Natural killer cell (primary cell): ENCODE results near the gene TMIGD2. TPM values are rescaled to one million over a fixed set of nuclear protein-coding genes. Genes with fewer than 3 reads are reported as not detected.

ENCODE experiments used
- ATAC-seq, 3 donors: fragments of 150-1000 bp in 2 of 3; fragments of 200-7000 bp in 1 of 3; cut with Tn5 transposase; 1 replicate in 1 of 3; 2 replicates in 2 of 3; pipeline ENCODE4 v1.10.0; 2021; ENCODE audit warnings: mild to moderate bottlenecking in 2 of 3, moderate library complexity in 2 of 3
- DNase-seq, 2 donors: peaks; one replicate each; pipeline versions ENCODE4 v3.0.0 to v3.0.0-alpha.2; 2013 to 2021; ENCODE audit warnings: mixed read lengths in 1 of 2
- H3K27ac ChIP-seq: one replicate; pipeline ENCODE4 v1.5.1; 2013; ENCODE audit warnings: mild to moderate bottlenecking, low read length
- H3K27me3 ChIP-seq: one replicate; pipeline ENCODE4 v1.6.1; 2013; ENCODE audit warnings: low read length; ENCODE audit not compliant: control insufficient read depth, insufficient read depth
- H3K36me3 ChIP-seq: one replicate; pipeline ENCODE4 v1.6.1; 2013; ENCODE audit warnings: low read length; ENCODE audit not compliant: control insufficient read depth, insufficient read depth
- H3K4me1 ChIP-seq: one replicate; pipeline ENCODE4 v1.6.1; 2013; ENCODE audit warnings: low read length; ENCODE audit not compliant: control insufficient read depth, insufficient read depth
- H3K4me3 ChIP-seq: one replicate; pipeline ENCODE4 v1.5.1; 2013; ENCODE audit warnings: low read length
- H3K9me3 ChIP-seq: one replicate; pipeline ENCODE4 v1.6.1; 2013; ENCODE audit warnings: low read length; ENCODE audit not compliant: control insufficient read depth, insufficient read depth
- H3K27ac Mint-ChIP-seq, 2 donors: one replicate each; pipeline ENCODE4 v1.8.0; 2022; ENCODE audit warnings: mild to moderate bottlenecking in 2 of 2, mixed read lengths in 2 of 2, moderate library complexity in 1 of 2
- H3K27me3 Mint-ChIP-seq, 2 donors: one replicate each; pipeline ENCODE4 v1.8.0; 2022; ENCODE audit warnings: low read depth in 2 of 2, mixed read lengths in 2 of 2
- H3K36me3 Mint-ChIP-seq: one replicate; pipeline ENCODE4 v1.8.0; 2022; ENCODE audit warnings: mixed read lengths
- H3K4me1 Mint-ChIP-seq, 2 donors: one replicate each; pipeline ENCODE4 v1.8.0; 2022; ENCODE audit warnings: mixed read lengths in 2 of 2
- H3K4me3 Mint-ChIP-seq: one replicate; pipeline ENCODE4 v1.8.0; 2022; ENCODE audit warnings: mild to moderate bottlenecking, moderate library complexity, mixed read lengths
- H3K9me3 Mint-ChIP-seq, 2 donors: one replicate each; pipeline ENCODE4 v1.8.0; 2022; ENCODE audit warnings: mixed read lengths in 2 of 2
- CTCF ChIP-seq: fragments of 200-600 bp; IDR thresholded peaks from one replicate; pipeline ENCODE4 v1.8.0; 2022; ENCODE audit warnings: antibody characterized with exemption
- WGBS: methylation state at CpG from one replicate; pipeline ENCODE4 v1.1.7; 2013; ENCODE audit warnings: missing lambda C conversion rate; ENCODE audit not compliant: insufficient coverage; 5-methylcytosine and 5-hydroxymethylcytosine counted together
- intact Hi-C: fragments of 100-400 bp; cut with micrococcal nuclease; formaldehyde crosslinking; loops from one replicate; pipeline ENCODE4 v1.14.2; 2022
- total RNA-seq, 4 donors: library from RNA; stranded (reverse); fragments of 120-200 nt in 1 of 4; gene quantifications; one replicate each; pipeline versions ENCODE4 v1.2.3 to v1.2.4, GENCODE V29; 2013 to 2022

TMIGD2 gene
- total RNA-seq, 3 donors from 2014 or later (not counting 1 experiment from before 2014, with no cell fraction given): 33.8 to 45.3 (median 41.1) TPM

GRCh38 chr19:4324228-4324627, 22.0 kb upstream of the TMIGD2 start:
- H3K4me3 Mint-ChIP-seq: peak overlapping the region; percentile 21
- no peak for TF ChIP-seq CTCF
- Histone ChIP-seq H3K27ac (no peak overlapping the region), H3K4me3 (no peak overlapping the region), H3K36me3 (no peaks in the 10 kb centered on the region), H3K27me3 (no peaks in the 10 kb centered on the region), H3K4me1 (peaks cover 28% of the 10 kb centered on the region), H3K9me3 (no peaks in the 10 kb centered on the region)
- ATAC-seq (no peak), DNase-seq (no peak)
- no peaks in the 10 kb centered on the region for H3K36me3 Mint-ChIP-seq
- no peaks in the 10 kb centered on the region for H3K27me3 Mint-ChIP-seq
- 92% methylated on average over 10 of the region's 12 CpGs for WGBS
- H3K9me3 Mint-ChIP-seq: peaks cover 0 to 2% of the 10 kb centered on the region in 2 donors
- peaks cover 16 to 31% of the 10 kb centered on the region in 2 donors for H3K4me1 Mint-ChIP-seq
- H3K27ac Mint-ChIP-seq: no peak overlapping the region
- intact Hi-C loops: no loop called here

- no peaks in the 10 kb centered on the region for H3K36me3 ChIP-seq
- H3K9me3 ChIP-seq: no peaks in the 10 kb centered on the region
- intact Hi-C loops: no loop called here
- H3K4me1 Mint-ChIP-seq: peaks cover 15 to 26% of the 10 kb centered on the region in 2 donors
- no peak for TF ChIP-seq CTCF
- no peak for ATAC-seq
- H3K4me3 Mint-ChIP-seq: no peak overlapping the region
- DNase-seq: no peak
- whole genome bisulfite sequencing: 98% methylated on average over 9 of the region's 9 CpGs
- peaks cover 0 to 2% of the 10 kb centered on the region in 2 donors for H3K9me3 Mint-ChIP-seq
- no peak overlapping the region for H3K27ac Mint-ChIP-seq
- no peaks in the 10 kb centered on the region for H3K27me3 ChIP-seq
- H3K36me3 Mint-ChIP-seq: no peaks in the 10 kb centered on the region
- H3K4me3 ChIP-seq: no peak overlapping the region
- no peaks in the 10 kb centered on the region for H3K27me3 Mint-ChIP-seq
- H3K27ac ChIP-seq: no peak overlapping the region
- H3K4me1 ChIP-seq: peaks cover 22% of the 10 kb centered on the region
These were observed 21.5 kb upstream of the TMIGD2 start for GRCh38 chr19:4323692-4324091.

DNA sequence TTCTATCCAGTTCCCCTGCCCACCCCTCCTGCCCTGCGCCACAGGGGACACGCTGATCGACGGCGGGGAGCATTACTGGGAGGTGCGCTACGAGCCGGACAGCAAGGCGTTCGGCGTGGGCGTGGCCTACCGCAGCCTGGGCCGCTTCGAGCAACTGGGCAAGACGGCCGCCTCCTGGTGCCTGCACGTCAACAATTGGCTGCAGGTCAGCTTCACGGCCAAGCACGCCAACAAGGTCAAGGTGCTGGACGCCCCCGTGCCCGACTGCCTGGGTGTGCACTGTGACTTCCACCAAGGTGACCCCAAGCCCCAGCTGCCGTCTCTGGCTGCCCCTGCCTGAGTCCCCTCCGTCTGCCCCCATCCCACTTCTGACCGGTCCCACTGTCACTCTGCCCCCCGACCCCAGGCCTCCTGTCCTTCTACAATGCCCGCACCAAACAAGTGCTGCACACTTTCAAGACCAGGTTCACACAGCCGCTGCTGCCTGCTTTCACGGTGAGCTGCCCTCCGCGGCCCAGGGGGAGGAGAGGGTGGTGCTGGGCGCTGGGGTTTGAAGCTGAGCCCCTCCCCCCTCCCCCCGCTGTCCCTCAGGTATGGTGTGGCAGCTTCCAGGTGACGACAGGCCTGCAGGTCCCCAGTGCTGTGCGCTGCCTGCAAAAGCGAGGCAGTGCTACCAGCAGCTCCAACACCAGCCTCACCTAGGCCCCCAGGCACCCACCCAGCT, 20.9 kb upstream of the TMIGD2 start:
- TF ChIP-seq CTCF: no peak
- ATAC-seq (no peak), DNase-seq (no peak)
- Mint-ChIP-seq H3K36me3 (no peaks in the 10 kb centered on the region), H3K9me3 (peaks cover 0 to 2% of the 10 kb centered on the region in 2 donors), H3K4me1 (peaks cover 11 to 20% of the 10 kb centered on the region in 2 donors), H3K27me3 (no peaks in the 10 kb centered on the region), H3K4me3 (no peak overlapping the region), H3K27ac (no peak overlapping the region)
- WGBS: 90% methylated on average over 35 of the region's 37 CpGs
- Histone ChIP-seq H3K27me3 (no peaks in the 10 kb centered on the region), H3K36me3 (no peaks in the 10 kb centered on the region), H3K4me3 (no peak overlapping the region), H3K9me3 (no peaks in the 10 kb centered on the region), H3K4me1 (peaks cover 18% of the 10 kb centered on the region), H3K27ac (no peak overlapping the region)
- intact Hi-C loops: no loop called here

DNA sequence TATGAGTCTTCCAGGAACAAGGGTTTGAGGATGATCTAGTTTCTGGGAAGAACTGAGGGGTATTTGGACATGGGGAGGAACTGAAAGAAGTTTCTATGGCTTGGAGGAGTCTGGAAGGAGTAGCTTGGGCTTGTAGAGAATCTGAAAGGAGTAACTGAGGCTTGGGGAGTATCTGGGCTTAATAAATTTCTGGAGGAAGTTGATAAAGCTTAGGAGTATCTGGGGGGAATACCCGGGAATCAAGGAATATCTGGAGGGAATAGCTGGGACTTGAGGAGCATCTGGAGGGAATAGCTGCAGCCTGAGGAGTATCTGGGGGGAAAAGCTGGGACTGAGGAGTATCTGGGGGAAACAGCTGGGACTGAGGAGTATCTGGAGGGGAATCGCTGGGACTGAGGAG, 18.2 kb upstream of the TMIGD2 start:
- H3K36me3 ChIP-seq: no peaks in the 10 kb centered on the region
- Mint-ChIP-seq H3K36me3 (no peaks in the 10 kb centered on the region), H3K4me3 (no peak overlapping the region), H3K9me3 (peaks cover 0 to 2% of the 10 kb centered on the region in 2 donors), H3K4me1 (no peaks in the 10 kb centered on the region), H3K27ac (peak overlapping the region in 1 of 2 donors; percentile 58), H3K27me3 (no peaks in the 10 kb centered on the region)
- TF ChIP-seq CTCF: no peak
- no peaks in the 10 kb centered on the region for H3K27me3 ChIP-seq
- no peak overlapping the region for H3K4me3 ChIP-seq
- no peak for ATAC-seq
- no peak overlapping the region for H3K27ac ChIP-seq
- H3K4me1 ChIP-seq: no peaks in the 10 kb centered on the region
- 98% methylated on average over 2 of the region's 2 CpGs for WGBS
- intact Hi-C loops: no loop called here
- no peak for DNase-seq
- H3K9me3 ChIP-seq: no peaks in the 10 kb centered on the region
